Cardiac muscle cell (in vitro differentiated cells and primary cell): ENCODE results near the gene RENBP. TPM values are rescaled to one million over a fixed set of nuclear protein-coding genes. Genes with fewer than 3 reads are reported as not detected.
A peak's percentile ranks its signal among the peaks of the same experiment; 100 is the strongest.

Source experiments
- DNase-seq, 2 donors: peaks; one replicate each; pipeline versions ENCODE4 v3.0.0 to v3.0.0-alpha.2; 2010 to 2017; ENCODE audit warnings: low read depth in 1 of 2, low spot score in 1 of 2
- H3K27ac ChIP-seq: fragments of 200-600 bp; sonication (generic); 2 replicates; pipeline ENCODE4 v1.5.1; 2016
- H3K27me3 ChIP-seq: fragments of 200-600 bp; sonication (generic); 2 replicates; pipeline ENCODE4 v1.6.0; 2016; ENCODE audit warnings: control low read depth
- H3K36me3 ChIP-seq: fragments of 200-600 bp; sonication (generic); 2 replicates; pipeline ENCODE4 v1.5.1; 2016; ENCODE audit warnings: control low read depth
- H3K4me1 ChIP-seq: fragments of 200-600 bp; sonication (generic); 2 replicates; pipeline ENCODE4 v1.8.1; 2017; ENCODE audit warnings: low read depth, mild to moderate bottlenecking, mixed run types
- H3K4me3 ChIP-seq: fragments of 200-600 bp; sonication (generic); 2 replicates; pipeline ENCODE4 v1.5.1; 2016; ENCODE audit warnings: mild to moderate bottlenecking
- H3K9me3 ChIP-seq: fragments of 200-600 bp; sonication (generic); 2 replicates; pipeline ENCODE4 v1.5.1; 2017; ENCODE audit warnings: low read depth, mild to moderate bottlenecking, control low read depth
- polyA plus RNA-seq: library from polyadenylated mRNA; unstranded; fragments of >200 nt; fragmentation: Nextera tagmentation; extraction: Ambion mirVana; gene quantifications from 2 replicates; pipeline ENCODE4 v1.2.1, GENCODE V29; 2016
- total RNA-seq: library from RNA; depleted of rRNA; stranded (reverse); fragments of >200 nt; gene quantifications from 2 replicates; pipeline ENCODE4 v1.2.3, GENCODE V29; 2016
- TF ChIP-seq, protein P1 (sequence below): IDR thresholded peaks from 2 replicates; pipeline ENCODE4 v1.5.1; 2012; ENCODE audit warnings: low read depth, mild to moderate bottlenecking, low read length

The RENBP gene
- total and polyA plus RNA-seq, 2 experiments from 2014 or later = 7.4 to 12.4 TPM

DNA sequence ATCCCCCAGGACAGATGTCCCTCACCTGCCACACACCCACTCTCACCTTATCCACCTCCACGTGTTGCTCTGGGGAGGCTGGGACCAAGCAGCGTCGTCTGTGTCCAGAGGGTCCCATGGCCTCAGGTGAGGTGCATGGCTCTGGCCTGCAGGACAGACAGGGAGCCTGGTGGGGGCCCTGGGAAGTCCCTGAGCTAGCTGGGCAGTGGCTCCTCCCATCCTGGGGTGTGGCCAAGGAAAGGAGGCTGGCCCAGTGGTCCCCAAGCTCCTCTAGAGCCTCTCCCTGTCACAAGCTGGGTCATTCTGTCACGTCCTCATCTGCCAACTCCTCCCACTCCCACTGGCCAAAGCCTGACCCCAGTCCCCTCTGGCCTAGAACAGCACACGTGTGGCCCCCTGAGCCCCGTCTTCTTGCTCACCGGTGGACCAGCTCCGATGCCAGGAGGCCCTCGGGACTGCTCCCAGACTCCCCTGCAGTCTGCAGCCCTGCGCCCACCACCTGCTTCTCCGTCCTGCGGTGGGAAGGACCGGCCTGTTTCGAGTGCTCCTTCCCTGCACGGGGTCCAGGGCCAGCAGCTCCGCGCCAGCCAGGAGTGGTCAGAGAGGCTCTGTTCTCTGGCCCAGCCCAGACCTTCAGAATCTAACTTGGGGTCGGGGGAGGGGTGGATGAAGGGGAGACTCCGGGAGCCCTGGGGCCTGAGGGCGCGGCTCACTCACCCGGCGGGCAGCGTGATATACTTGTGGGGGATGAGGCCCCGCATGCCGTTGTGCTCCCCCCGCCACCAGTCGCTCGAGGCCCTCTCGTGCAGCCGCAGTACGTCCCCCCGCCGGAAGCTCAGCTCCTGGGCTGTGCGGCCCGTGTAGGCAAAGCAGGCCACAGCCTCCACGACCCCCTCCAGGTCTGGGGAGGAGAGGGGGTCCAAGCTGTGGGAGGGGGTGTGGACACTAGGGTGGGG, 35.1 kb downstream of the RENBP start:
- Histone ChIP-seq H3K4me3 (no peak overlapping the region), H3K36me3 (no peaks in the 10 kb centered on the region), H3K9me3 (no peaks in the 10 kb centered on the region), H3K4me1 (no peaks in the 10 kb centered on the region), H3K27ac (no peak overlapping the region), H3K27me3 (no peaks in the 10 kb centered on the region)
- peak in 1 of 2 donors; percentile 48 for DNase-seq
- TF ChIP-seq, protein P1, sequence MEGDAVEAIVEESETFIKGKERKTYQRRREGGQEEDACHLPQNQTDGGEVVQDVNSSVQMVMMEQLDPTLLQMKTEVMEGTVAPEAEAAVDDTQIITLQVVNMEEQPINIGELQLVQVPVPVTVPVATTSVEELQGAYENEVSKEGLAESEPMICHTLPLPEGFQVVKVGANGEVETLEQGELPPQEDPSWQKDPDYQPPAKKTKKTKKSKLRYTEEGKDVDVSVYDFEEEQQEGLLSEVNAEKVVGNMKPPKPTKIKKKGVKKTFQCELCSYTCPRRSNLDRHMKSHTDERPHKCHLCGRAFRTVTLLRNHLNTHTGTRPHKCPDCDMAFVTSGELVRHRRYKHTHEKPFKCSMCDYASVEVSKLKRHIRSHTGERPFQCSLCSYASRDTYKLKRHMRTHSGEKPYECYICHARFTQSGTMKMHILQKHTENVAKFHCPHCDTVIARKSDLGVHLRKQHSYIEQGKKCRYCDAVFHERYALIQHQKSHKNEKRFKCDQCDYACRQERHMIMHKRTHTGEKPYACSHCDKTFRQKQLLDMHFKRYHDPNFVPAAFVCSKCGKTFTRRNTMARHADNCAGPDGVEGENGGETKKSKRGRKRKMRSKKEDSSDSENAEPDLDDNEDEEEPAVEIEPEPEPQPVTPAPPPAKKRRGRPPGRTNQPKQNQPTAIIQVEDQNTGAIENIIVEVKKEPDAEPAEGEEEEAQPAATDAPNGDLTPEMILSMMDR = no peak

DNA sequence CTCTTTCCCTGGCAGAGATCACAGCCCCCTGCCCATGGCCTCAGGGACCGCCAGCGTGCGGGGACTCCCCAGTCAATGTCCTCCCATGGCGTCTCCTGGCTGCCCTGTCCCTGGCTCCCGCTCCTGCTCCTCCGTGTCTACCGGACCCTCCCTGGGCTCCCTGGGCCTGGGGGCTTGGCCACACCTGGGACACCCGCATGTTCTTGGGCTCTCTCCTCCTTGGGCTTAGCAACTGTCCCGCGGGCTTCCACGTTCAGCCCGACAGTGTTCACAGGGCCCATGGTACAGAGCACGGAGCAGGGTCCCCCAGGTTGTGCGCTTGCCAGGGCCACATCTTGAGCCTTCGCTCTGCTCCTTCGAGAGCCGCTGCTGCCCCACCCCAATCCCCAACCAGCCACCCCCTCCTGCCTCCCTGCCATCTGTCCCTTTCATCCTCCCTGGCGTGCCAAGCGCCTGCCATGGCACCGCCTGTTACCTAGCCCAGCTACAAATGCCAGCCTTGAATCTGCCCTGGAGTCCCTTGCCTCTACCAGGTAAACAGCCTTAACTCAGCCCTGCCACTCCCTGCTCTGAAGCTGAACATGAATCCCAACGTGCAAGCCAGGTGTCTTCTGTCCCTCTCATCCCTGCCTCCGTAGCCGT, 36.1 kb downstream of the RENBP start:
- TF ChIP-seq, protein P1 = no peak
- H3K36me3 ChIP-seq = no peaks in the 10 kb centered on the region
- H3K4me3 ChIP-seq = no peak overlapping the region
- no peak overlapping the region for H3K27ac ChIP-seq
- no peaks in the 10 kb centered on the region for H3K4me1 ChIP-seq
- DNase-seq = no peak
- no peaks in the 10 kb centered on the region for H3K9me3 ChIP-seq
- H3K27me3 ChIP-seq = no peaks in the 10 kb centered on the region

DNA sequence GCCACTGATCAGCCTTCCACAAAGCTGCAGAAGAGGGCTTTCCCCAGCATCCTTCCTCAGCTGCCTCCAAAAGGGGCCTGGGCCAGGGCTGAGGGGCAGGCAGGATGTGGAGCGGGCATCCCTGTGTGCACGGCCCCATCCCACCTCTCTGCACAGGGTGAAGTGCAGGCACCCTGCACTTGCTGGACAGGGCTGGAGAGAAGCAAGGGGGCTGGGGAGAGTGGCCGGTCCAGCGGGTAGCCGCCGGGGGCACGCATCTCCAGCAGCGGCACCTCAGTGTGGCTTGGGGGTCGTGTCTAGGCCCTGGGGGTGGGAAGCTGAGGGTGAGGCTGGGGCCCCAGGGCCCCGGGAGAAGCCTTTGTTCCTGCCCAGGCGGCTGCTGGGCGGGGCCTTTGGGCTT, 37.0 kb downstream of the RENBP start:
- Histone ChIP-seq H3K4me3 (no peak overlapping the region), H3K27me3 (no peaks in the 10 kb centered on the region), H3K36me3 (no peaks in the 10 kb centered on the region), H3K27ac (no peak overlapping the region), H3K9me3 (no peaks in the 10 kb centered on the region), H3K4me1 (no peaks in the 10 kb centered on the region)
- TF ChIP-seq, protein P1 = no peak
- no peak for DNase-seq

DNA sequence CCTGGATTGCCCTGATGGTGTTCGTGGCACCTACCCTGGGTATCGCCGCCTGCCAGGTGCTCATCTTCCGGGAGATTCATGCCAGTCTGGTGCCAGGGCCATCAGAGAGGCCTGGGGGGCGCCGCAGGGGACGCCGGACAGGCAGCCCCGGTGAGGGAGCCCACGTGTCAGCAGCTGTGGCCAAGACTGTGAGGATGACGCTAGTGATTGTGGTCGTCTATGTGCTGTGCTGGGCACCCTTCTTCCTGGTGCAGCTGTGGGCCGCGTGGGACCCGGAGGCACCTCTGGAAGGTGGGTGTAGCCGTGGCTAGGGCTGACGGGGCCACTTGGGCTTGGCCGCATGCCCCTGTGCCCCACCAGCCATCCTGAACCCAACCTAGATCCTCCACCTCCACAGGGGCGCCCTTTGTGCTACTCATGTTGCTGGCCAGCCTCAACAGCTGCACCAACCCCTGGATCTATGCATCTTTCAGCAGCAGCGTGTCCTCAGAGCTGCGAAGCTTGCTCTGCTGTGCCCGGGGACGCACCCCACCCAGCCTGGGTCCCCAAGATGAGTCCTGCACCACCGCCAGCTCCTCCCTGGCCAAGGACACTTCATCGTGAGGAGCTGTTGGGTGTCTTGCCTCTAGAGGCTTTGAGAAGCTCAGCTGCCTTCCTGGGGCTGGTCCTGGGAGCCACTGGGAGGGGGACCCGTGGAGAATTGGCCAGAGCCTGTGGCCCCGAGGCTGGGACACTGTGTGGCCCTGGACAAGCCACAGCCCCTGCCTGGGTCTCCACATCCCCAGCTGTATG, 38.1 kb downstream of the RENBP start:
- H3K27ac ChIP-seq = no peak overlapping the region

More for the DNA sequence above, 38.1 kb downstream of the RENBP start:
- Histone ChIP-seq H3K27me3 (no peaks in the 10 kb centered on the region), H3K4me1 (no peaks in the 10 kb centered on the region), H3K36me3 (no peaks in the 10 kb centered on the region), H3K4me3 (no peak overlapping the region), H3K9me3 (no peaks in the 10 kb centered on the region)
- TF ChIP-seq, protein P1 = no peak
- no peak for DNase-seq
